ENCODE measurements around the gene PIGW.

DNA sequence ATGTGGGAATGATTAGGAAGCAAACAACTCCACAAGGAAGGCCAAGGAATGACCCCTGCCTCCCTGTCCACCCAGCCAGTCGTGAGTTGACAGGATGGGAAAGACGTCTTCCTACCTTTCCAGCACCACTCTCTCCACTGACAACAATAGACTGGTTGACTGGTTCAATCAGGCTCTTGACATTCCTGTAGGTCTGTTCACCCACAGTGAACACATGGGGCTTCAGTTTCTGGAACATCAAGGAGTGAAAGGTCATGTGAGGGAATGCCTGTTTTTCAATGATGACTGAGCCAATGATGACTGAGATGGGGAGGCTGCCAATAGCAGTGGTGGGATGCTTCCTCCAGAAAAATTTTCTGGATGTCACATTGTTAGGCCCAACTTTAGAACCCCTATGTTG lies 9.7 kb upstream of the PIGW start:
- TF ChIP-seq EZH2 (IDR thresholded peaks at IDR 0.05; ENCODE audit: low read length, missing control alignments), result no peak
- TF ChIP-seq, protein P1, sequence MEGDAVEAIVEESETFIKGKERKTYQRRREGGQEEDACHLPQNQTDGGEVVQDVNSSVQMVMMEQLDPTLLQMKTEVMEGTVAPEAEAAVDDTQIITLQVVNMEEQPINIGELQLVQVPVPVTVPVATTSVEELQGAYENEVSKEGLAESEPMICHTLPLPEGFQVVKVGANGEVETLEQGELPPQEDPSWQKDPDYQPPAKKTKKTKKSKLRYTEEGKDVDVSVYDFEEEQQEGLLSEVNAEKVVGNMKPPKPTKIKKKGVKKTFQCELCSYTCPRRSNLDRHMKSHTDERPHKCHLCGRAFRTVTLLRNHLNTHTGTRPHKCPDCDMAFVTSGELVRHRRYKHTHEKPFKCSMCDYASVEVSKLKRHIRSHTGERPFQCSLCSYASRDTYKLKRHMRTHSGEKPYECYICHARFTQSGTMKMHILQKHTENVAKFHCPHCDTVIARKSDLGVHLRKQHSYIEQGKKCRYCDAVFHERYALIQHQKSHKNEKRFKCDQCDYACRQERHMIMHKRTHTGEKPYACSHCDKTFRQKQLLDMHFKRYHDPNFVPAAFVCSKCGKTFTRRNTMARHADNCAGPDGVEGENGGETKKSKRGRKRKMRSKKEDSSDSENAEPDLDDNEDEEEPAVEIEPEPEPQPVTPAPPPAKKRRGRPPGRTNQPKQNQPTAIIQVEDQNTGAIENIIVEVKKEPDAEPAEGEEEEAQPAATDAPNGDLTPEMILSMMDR (conservative IDR thresholded peaks at IDR 0.05 in 1 of 2, IDR thresholded peaks at IDR 0.05 in 1 of 2; ENCODE audit: low read depth in 1 of 2, low read length in 2 of 2), result no peak
